ENCODE data around the gene ALOX15B. TPM values are rescaled to one million over a fixed set of nuclear protein-coding genes. Genes with fewer than 3 reads are reported as not detected.
"Not testable (repeated sequence)": the region's sequence is repeated elsewhere in the genome, so short reads cannot be mapped to it uniquely, and the experiment has no call there.

ALOX15B gene
- total and polyA plus RNA-seq, 4 donors = 0.16 to 1.0 (median 0.56) TPM

- no peak for TF ChIP-seq HNF4A (conservative IDR thresholded peaks at IDR 0.05)
- TF ChIP-seq JUND (IDR thresholded peaks at IDR 0.05) = no peak
- no peak for TF ChIP-seq NR2F2 (IDR thresholded peaks at IDR 0.05)
- TF ChIP-seq FOXA1 (IDR thresholded peaks at IDR 0.05) = no peak
- no peak for DNase-seq (ENCODE audit: low spot score)
- Histone ChIP-seq H3K4me1 (ENCODE audit: control insufficient read depth in 4 of 4, insufficient read depth in 4 of 4, low read length in 3 of 4) (peaks cover 0 to 27% (median 14%) of the 10 kb centered on the region in 4 donors), H3K9me3 (ENCODE audit: control insufficient read depth in 4 of 4, low read length in 3 of 4) (no peaks in the 10 kb centered on the region), H3K4me3 (ENCODE audit: low read depth in 1 of 3, low read length in 3 of 3) (no peak overlapping the region), H3K9ac (ENCODE audit: low read depth in 1 of 2, low read length in 2 of 2) (no peak overlapping the region), H3K27ac (ENCODE audit: low read depth in 1 of 2, low read length in 2 of 2) (no peak overlapping the region), H3K36me3 (ENCODE audit: control insufficient read depth in 4 of 4, insufficient read depth in 3 of 4, low read depth in 1 of 4, low read length in 3 of 4) (no peaks in the 10 kb centered on the region), H3K27me3 (ENCODE audit: control insufficient read depth in 4 of 4, insufficient read depth in 4 of 4, low read length in 3 of 4) (peaks cover 0 to 2% (median 0%) of the 10 kb centered on the region in 4 donors)
- 93% methylated on average over 4 of the region's 4 CpGs for WGBS
Observed at GRCh38 chr17:8022360-8023003, 16.4 kb upstream of the ALOX15B start.

GRCh38 chr17:8024161-8024560 is 14.7 kb upstream of the ALOX15B start:
- not testable (repeated sequence) for H3K4me3 ChIP-seq (ENCODE audit: low read depth in 1 of 3, low read length in 3 of 3); H3K9ac ChIP-seq (ENCODE audit: low read depth in 1 of 2, low read length in 2 of 2); H3K36me3 ChIP-seq (ENCODE audit: control insufficient read depth in 4 of 4, insufficient read depth in 3 of 4, low read depth in 1 of 4, low read length in 3 of 4); H3K9me3 ChIP-seq (ENCODE audit: control insufficient read depth in 4 of 4, low read length in 3 of 4); DNase-seq (ENCODE audit: low spot score); H3K27me3 ChIP-seq (ENCODE audit: control insufficient read depth in 4 of 4, insufficient read depth in 4 of 4, low read length in 3 of 4); H3K27ac ChIP-seq (ENCODE audit: low read depth in 1 of 2, low read length in 2 of 2)
- H3K4me1 ChIP-seq (ENCODE audit: control insufficient read depth in 4 of 4, insufficient read depth in 4 of 4, low read length in 3 of 4) = peaks cover 0 to 22% (median 9%) of the 10 kb centered on the region in 4 donors
- WGBS = 80% methylated on average over 6 of the region's 6 CpGs

GRCh38 chr17:8025176-8025911 is 13.5 kb upstream of the ALOX15B start:
- 91% methylated on average over 9 of the region's 9 CpGs for WGBS
- no peaks in the 10 kb centered on the region for H3K36me3 ChIP-seq (ENCODE audit: control insufficient read depth in 4 of 4, insufficient read depth in 3 of 4, low read depth in 1 of 4, low read length in 3 of 4)
- DNase-seq (ENCODE audit: low spot score) = no peak
- no peak overlapping the region for H3K27ac ChIP-seq (ENCODE audit: low read depth in 1 of 2, low read length in 2 of 2)
- H3K4me3 ChIP-seq (ENCODE audit: low read depth in 1 of 3, low read length in 3 of 3) = no peak overlapping the region
- H3K27me3 ChIP-seq (ENCODE audit: control insufficient read depth in 4 of 4, insufficient read depth in 4 of 4, low read length in 3 of 4) = peaks cover 0 to 6% (median 0%) of the 10 kb centered on the region in 4 donors
- no peak overlapping the region for H3K9ac ChIP-seq (ENCODE audit: low read depth in 1 of 2, low read length in 2 of 2)
- H3K4me1 ChIP-seq (ENCODE audit: control insufficient read depth in 4 of 4, insufficient read depth in 4 of 4, low read length in 3 of 4) = peaks cover 0 to 13% (median 6%) of the 10 kb centered on the region in 4 donors
- no peaks in the 10 kb centered on the region for H3K9me3 ChIP-seq (ENCODE audit: control insufficient read depth in 4 of 4, low read length in 3 of 4)
- TF ChIP-seq ATF3 (IDR thresholded peaks at IDR 0.05) (no peak), SP1 (IDR thresholded peaks at IDR 0.05) (no peak), JUND (IDR thresholded peaks at IDR 0.05) (no peak), ZBTB33 (IDR thresholded peaks at IDR 0.05) (no peak), REST (IDR thresholded peaks at IDR 0.05) (no peak), CTCF (IDR thresholded peaks at IDR 0.05; ENCODE audit: low read depth, low read length, missing input control) (no peak), NR2F2 (IDR thresholded peaks at IDR 0.05) (no peak), EGR1 (IDR thresholded peaks at IDR 0.05; ENCODE audit: low read depth in 2 of 2) (no peak), RAD21 (IDR thresholded peaks at IDR 0.05) (no peak), TAF1 (conservative IDR thresholded peaks at IDR 0.05) (no peak), YY1 (IDR thresholded peaks at IDR 0.05) (no peak), FOXA1 (IDR thresholded peaks at IDR 0.05) (no peak), HNF4A (conservative IDR thresholded peaks at IDR 0.05) (no peak), FOXA2 (IDR thresholded peaks at IDR 0.05) (no peak)

All from liver (tissue), 9 donors.